ENCODE results near the gene CNST. TPM values are rescaled to one million over a fixed set of nuclear protein-coding genes. Genes with fewer than 3 reads are reported as not detected.

Gene CNST
- total and polyA plus RNA-seq, 2 of the 13 experiments (the other 11 are each of a cell fraction or from before 2014, with no cell fraction given): 6.3 to 12.4 TPM

- TF ChIP-seq EP300 (IDR thresholded peaks at IDR 0.05; ENCODE audit: low read depth in 2 of 2, low read length in 2 of 2) (no peak), EP300 (CRISPR knock-in tag; IDR thresholded peaks at IDR 0.05; ENCODE audit: borderline replicate concordance) (no peak), KLF15 (CRISPR knock-in tag; IDR thresholded peaks at IDR 0.05; ENCODE audit: borderline replicate concordance) (no peak), GATA4 (IDR thresholded peaks at IDR 0.05; ENCODE audit: borderline replicate concordance, low read depth) (no peak), HMGXB3 (CRISPR knock-in tag; IDR thresholded peaks at IDR 0.05; ENCODE audit: borderline replicate concordance) (peak; percentile 69; the same call in 1 of the 2 replicates), REL (CRISPR knock-in tag; conservative IDR thresholded peaks at IDR 0.05) (no peak), THYN1 (CRISPR knock-in tag; IDR thresholded peaks at IDR 0.05; ENCODE audit: borderline replicate concordance, low read depth) (no peak), ZNF18 (CRISPR knock-in tag; IDR thresholded peaks at IDR 0.05; ENCODE audit: insufficient replicate concordance) (no peak), ZNF775 (CRISPR knock-in tag; IDR thresholded peaks at IDR 0.05; ENCODE audit: borderline replicate concordance) (no peak), ZNF432 (CRISPR knock-in tag; IDR thresholded peaks at IDR 0.05; ENCODE audit: borderline replicate concordance) (no peak), ZNF691 (CRISPR knock-in tag; IDR thresholded peaks at IDR 0.05; ENCODE audit: borderline replicate concordance, low read depth) (no peak), MIER2 (CRISPR knock-in tag; IDR thresholded peaks at IDR 0.05) (no peak), NFE2 (CRISPR knock-in tag; IDR thresholded peaks at IDR 0.05) (no peak), ZNF335 (CRISPR knock-in tag; IDR thresholded peaks at IDR 0.05) (no peak), ZBTB43 (CRISPR knock-in tag; conservative IDR thresholded peaks at IDR 0.05) (no peak; the same call in 1 of the 2 replicates), ZSCAN9 (CRISPR knock-in tag; IDR thresholded peaks at IDR 0.05; ENCODE audit: borderline replicate concordance) (no peak), ZNF33A (CRISPR knock-in tag; IDR thresholded peaks at IDR 0.05; ENCODE audit: borderline replicate concordance) (0 out of 2 replicates have a peak, but pooled peaks have one; percentile 71), NKX3-1 (CRISPR knock-in tag; IDR thresholded peaks at IDR 0.05) (no peak), SOX13 (IDR thresholded peaks at IDR 0.05) (no peak), SOX13 (CRISPR knock-in tag; conservative IDR thresholded peaks at IDR 0.05 in 1 of 2, IDR thresholded peaks at IDR 0.05 in 1 of 2) (no peak), ZNF329 (CRISPR knock-in tag; IDR thresholded peaks at IDR 0.05; ENCODE audit: low read depth) (no peak), FOXC1 (CRISPR knock-in tag; IDR thresholded peaks at IDR 0.05; ENCODE audit: borderline replicate concordance) (no peak)
These were observed 133.0 kb downstream of the CNST start (continued) for GRCh38 chr1:246699095-246699735.

Measured in HepG2 (cell line).